ENCODE data around the gene KIAA0319L. TPM values are rescaled to one million over a fixed set of nuclear protein-coding genes. Genes with fewer than 3 reads are reported as not detected.
"Not testable (repeated sequence)": the region's sequence is repeated elsewhere in the genome, so short reads cannot be mapped to it uniquely, and the experiment has no call there.

Gene KIAA0319L
- total RNA-seq, 1 experiment from 2014 or later, result 60.0 TPM

DNA sequence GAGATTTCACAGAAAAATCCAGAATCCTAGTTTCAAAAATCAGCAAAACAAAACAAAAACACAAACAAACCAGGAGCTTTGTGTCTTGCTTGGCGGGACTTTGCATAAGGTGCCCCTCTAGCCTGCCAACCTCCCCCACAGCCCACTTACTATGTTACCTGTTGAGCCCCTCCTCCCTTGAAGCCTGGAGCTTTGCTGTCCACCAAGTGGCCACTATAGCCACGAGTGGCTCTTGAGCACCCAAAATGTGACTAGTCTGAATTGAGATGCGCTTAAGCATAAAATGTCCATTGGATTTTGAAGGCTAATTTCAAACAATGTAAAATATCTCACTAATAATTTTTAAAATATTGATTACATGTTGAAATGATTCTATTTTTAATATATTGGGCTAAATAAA lies 28.1 kb upstream of the KIAA0319L start:
- ChIA-PET CTCF (no interaction called here), POLR2A (no interaction called here)
- Histone ChIP-seq H3K27ac (ENCODE audit: low read length) (no peak overlapping the region), H3K36me3 (ENCODE audit: control insufficient read depth, insufficient read depth, low read length) (no peaks in the 10 kb centered on the region), H3K4me1 (ENCODE audit: control insufficient read depth, insufficient read depth, low read length) (no peaks in the 10 kb centered on the region), H3K9me3 (ENCODE audit: control insufficient read depth, insufficient read depth, low read depth, low read length) (no peaks in the 10 kb centered on the region), H3K27me3 (ENCODE audit: control insufficient read depth, insufficient read depth, low read length) (no peaks in the 10 kb centered on the region), H3K4me3 (ENCODE audit: low read depth in 2 of 2, low read length in 2 of 2) (no peak overlapping the region)
- intact Hi-C loops (cut with micrococcal nuclease; ENCODE audit: unreplicated experiment), result no loop called here
- in situ Hi-C loops (cut with HindIII; ENCODE audit: low pct_unique_long_range_greater_than_20kb, low sequenced_read_pairs), result no loop called here
- no peak for ATAC-seq
- no TSS peak for BruUV-seq (replicated peaks)
- no peak for DNase-seq (ENCODE audit: low read depth, low spot score)
- TF ChIP-seq CTCF (IDR thresholded peaks at IDR 0.05) (no peak), REST (IDR thresholded peaks at IDR 0.05; ENCODE audit: insufficient read depth in 1 of 2, low read depth in 2 of 2, low read length in 1 of 2) (no peak), TCF7L2 (IDR thresholded peaks at IDR 0.05; ENCODE audit: low read depth, low read length) (no peak), POLR2AphosphoS5 (IDR thresholded peaks at IDR 0.05; ENCODE audit: low read depth, low read length) (no peak), SIN3A (IDR thresholded peaks at IDR 0.05; ENCODE audit: borderline replicate concordance, insufficient read depth, low read depth, low read length) (no peak)

- H3K4me3 ChIP-seq (ENCODE audit: low read depth in 2 of 2, low read length in 2 of 2); ATAC-seq; H3K36me3 ChIP-seq (ENCODE audit: control insufficient read depth, insufficient read depth, low read length); H3K9me3 ChIP-seq (ENCODE audit: control insufficient read depth, insufficient read depth, low read depth, low read length); H3K4me1 ChIP-seq (ENCODE audit: control insufficient read depth, insufficient read depth, low read length); POLR2A ChIA-PET; intact Hi-C loops (cut with micrococcal nuclease; ENCODE audit: unreplicated experiment); H3K27me3 ChIP-seq (ENCODE audit: control insufficient read depth, insufficient read depth, low read length); in situ Hi-C loops (cut with HindIII; ENCODE audit: low pct_unique_long_range_greater_than_20kb, low sequenced_read_pairs); BruUV-seq (replicated peaks); DNase-seq (ENCODE audit: low read depth, low spot score); H3K27ac ChIP-seq (ENCODE audit: low read length): not testable (repeated sequence)
- CTCF ChIA-PET, result interaction anchor here (0.7 kb wide), 1 partner anchor 64 kb away, joined by 3 read pairs; no protein-coding TSS in a partner anchor
Measured at GRCh38 chr1:35581621-35582020, 24.4 kb upstream of the KIAA0319L start.

- no peaks in the 10 kb centered on the region for H3K27me3 ChIP-seq (ENCODE audit: control insufficient read depth, insufficient read depth, low read length)
- in situ Hi-C loops (cut with HindIII; ENCODE audit: low pct_unique_long_range_greater_than_20kb, low sequenced_read_pairs), result no loop called here
- POLR2A ChIA-PET, result no interaction called here
- H3K4me3 ChIP-seq (ENCODE audit: low read depth in 2 of 2, low read length in 2 of 2), result no peak overlapping the region
- DNase-seq (ENCODE audit: low read depth, low spot score) (no peak), ATAC-seq (no peak)
- no peaks in the 10 kb centered on the region for H3K9me3 ChIP-seq (ENCODE audit: control insufficient read depth, insufficient read depth, low read depth, low read length)
- CTCF ChIA-PET, result interaction anchor here (0.7 to 0.8 kb wide), 2 partner anchors 12 to 65 kb away, joined by 3 to 6 read pairs; no protein-coding TSS in a partner anchor
- BruUV-seq (replicated peaks), result no TSS peak
- intact Hi-C loops (cut with micrococcal nuclease; ENCODE audit: unreplicated experiment), result no loop called here
- no peak overlapping the region for H3K27ac ChIP-seq (ENCODE audit: low read length)
- no peak for TF ChIP-seq REST (IDR thresholded peaks at IDR 0.05; ENCODE audit: insufficient read depth in 1 of 2, low read depth in 2 of 2, low read length in 1 of 2)
- no peak for TF ChIP-seq POLR2AphosphoS5 (IDR thresholded peaks at IDR 0.05; ENCODE audit: low read depth, low read length)
- TF ChIP-seq CTCF (IDR thresholded peaks at IDR 0.05), result no peak
- TF ChIP-seq SIN3A (IDR thresholded peaks at IDR 0.05; ENCODE audit: borderline replicate concordance, insufficient read depth, low read depth, low read length), result no peak
- no peak for TF ChIP-seq TCF7L2 (IDR thresholded peaks at IDR 0.05; ENCODE audit: low read depth, low read length)
- H3K36me3 ChIP-seq (ENCODE audit: control insufficient read depth, insufficient read depth, low read length), result no peaks in the 10 kb centered on the region
- H3K4me1 ChIP-seq (ENCODE audit: control insufficient read depth, insufficient read depth, low read length), result no peaks in the 10 kb centered on the region
Measured at GRCh38 chr1:35580949-35581388, 23.8 kb upstream of the KIAA0319L start.

Measured in Panc1 (cell line).